Activated CD4-positive, alpha-beta memory T cell treated with anti-CD3 and anti-CD28 coated beads for 36 hours (primary cell): ENCODE measurements around the gene NIPAL4. TPM values are rescaled to one million over a fixed set of nuclear protein-coding genes. Genes with fewer than 3 reads are reported as not detected.
A peak's percentile ranks its signal among the peaks of the same experiment; 100 is the strongest.
"Not testable (repeated sequence)": the region's sequence is repeated elsewhere in the genome, so short reads cannot be mapped to it uniquely, and the experiment has no call there.

Experiments
- CTCF ChIA-PET: fragments of 350-600 bp; sonication (Branson Sonifier 250); formaldehyde crosslinking; loops from one replicate; lab custom pipeline; 2021; ENCODE audit warnings: antibody characterized with exemption, inconsistent platforms; lab: Charles Lee
- POLR2A ChIA-PET: fragments of 350-600 bp; sonication (Branson Sonifier 250); formaldehyde crosslinking; loops from one replicate; lab custom pipeline; 2021; ENCODE audit warnings: antibody characterized with exemption; lab: Charles Lee
- DNase-seq: peaks from one replicate; pipeline ENCODE4 v3.0.0-alpha.2; 2020
- H3K27ac Mint-ChIP-seq: one replicate; pipeline ENCODE4 v1.8.0; 2021; ENCODE audit warnings: mixed read lengths
- H3K27me3 Mint-ChIP-seq: one replicate; pipeline ENCODE4 v1.8.0; 2021; ENCODE audit warnings: mixed read lengths
- H3K36me3 Mint-ChIP-seq: one replicate; pipeline ENCODE4 v1.8.0; 2021; ENCODE audit warnings: mixed read lengths
- H3K4me1 Mint-ChIP-seq: one replicate; pipeline ENCODE4 v1.8.0; 2021; ENCODE audit warnings: low read depth, mixed read lengths
- H3K4me3 Mint-ChIP-seq: one replicate; pipeline ENCODE4 v1.8.0; 2021; ENCODE audit warnings: mild to moderate bottlenecking, mixed read lengths
- H3K9me3 Mint-ChIP-seq: one replicate; pipeline ENCODE4 v1.8.0; 2021; ENCODE audit warnings: mixed read lengths
- intact Hi-C: fragments of 100-400 bp; cut with micrococcal nuclease; formaldehyde crosslinking; loops from one replicate; pipeline ENCODE4 v1.15.1; 2023
- total RNA-seq, 2 experiments: library from RNA; stranded (reverse); gene quantifications; one replicate each; pipeline ENCODE4 v1.2.3, GENCODE V29; 2021

NIPAL4 gene
- total RNA-seq: 1 to 10 TPM; 2.5 to 2.9 TPM

- peaks cover 4% of the 10 kb centered on the region for H3K36me3 Mint-ChIP-seq
- H3K27ac Mint-ChIP-seq: no peak within 1 kb of the TSS
- CTCF ChIA-PET: interaction anchor here (0.6 to 3.6 kb wide), 7 partner anchors 10 to 284 kb away, joined by 3 to 14 read pairs (median 8); partner anchors contain the start of gene LSM11
Measured at GRCh38 chr5:157459715-157460599, at the start of gene NIPAL4. NIPAL4 (plus strand) TSS chr5:157460213; CDS start chr5:157460321, 108 bp downstream.

DNA sequence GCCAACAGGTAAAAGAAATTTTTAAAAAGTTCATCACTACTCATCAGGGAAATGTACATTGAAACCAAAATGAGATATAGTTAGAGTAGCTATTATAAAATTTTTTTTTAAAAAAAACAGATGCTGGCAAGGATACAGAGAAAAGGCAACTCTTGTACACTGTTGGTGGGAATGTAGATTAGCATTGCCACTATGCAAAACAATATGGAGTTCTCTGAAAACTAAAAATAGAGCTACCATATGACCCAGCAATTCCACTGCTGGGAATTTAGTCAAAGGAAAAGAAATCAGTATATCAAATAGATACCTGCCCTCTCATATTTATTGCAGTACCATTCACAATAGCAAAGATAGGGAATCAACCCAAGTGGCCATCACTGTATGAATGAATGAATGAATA, 44.2 kb upstream of the NIPAL4 start:
- DNase-seq: no peak
- no peaks in the 10 kb centered on the region for H3K27me3 Mint-ChIP-seq
- H3K27ac Mint-ChIP-seq: no peak overlapping the region
- no peaks in the 10 kb centered on the region for H3K4me1 Mint-ChIP-seq
- intact Hi-C loops: no loop called here
- H3K36me3 Mint-ChIP-seq: no peaks in the 10 kb centered on the region
- H3K9me3 Mint-ChIP-seq: peaks cover 16% of the 10 kb centered on the region
- POLR2A ChIA-PET: no interaction called here
- H3K4me3 Mint-ChIP-seq: no peak overlapping the region
- CTCF ChIA-PET: no interaction called here

More at GRCh38 chr5:157459715-157460599, at the start of gene NIPAL4:
- Mint-ChIP-seq H3K4me1 (peaks cover 26% of the 10 kb centered on the region), H3K4me3 (peak within 1 kb of the TSS; percentile 66), H3K27me3 (peaks cover 18% of the 10 kb centered on the region), H3K9me3 (no peaks in the 10 kb centered on the region)
- POLR2A ChIA-PET: interaction anchor here (0.6 to 1.5 kb wide), 2 partner anchors 66 to 343 kb away, joined by 3 read pairs; no protein-coding TSS in a partner anchor
- intact Hi-C loops: loop anchor here (10.0 kb wide), 1 partner anchor 535 kb away; no protein-coding TSS in a partner anchor
- DNase-seq: peak; percentile 67

DNA sequence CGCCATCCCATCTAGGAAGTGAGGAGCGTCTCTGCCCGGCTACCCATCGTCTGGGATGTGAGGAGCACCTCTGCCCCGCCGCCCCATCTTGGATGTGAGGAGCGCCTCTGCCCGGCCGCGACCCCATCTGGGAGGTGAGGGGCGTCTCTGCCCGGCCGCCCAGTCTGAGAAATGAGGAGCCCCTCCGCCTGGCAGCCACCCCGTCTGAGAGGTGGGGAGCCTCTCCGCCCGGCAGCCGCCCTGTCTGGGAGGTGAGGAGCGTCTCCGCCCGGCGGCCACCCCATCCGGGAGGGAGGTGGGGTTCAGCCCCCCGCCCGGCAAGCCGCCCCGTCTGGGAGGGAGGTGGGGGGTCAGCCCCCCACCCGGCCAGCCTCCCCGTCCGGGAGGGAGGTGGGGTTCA, 40.5 kb upstream of the NIPAL4 start:
- intact Hi-C loops, H3K27ac Mint-ChIP-seq, CTCF ChIA-PET, H3K27me3 Mint-ChIP-seq, H3K4me3 Mint-ChIP-seq, DNase-seq, H3K36me3 Mint-ChIP-seq, POLR2A ChIA-PET, H3K4me1 Mint-ChIP-seq: not testable (repeated sequence)
- peaks cover 12% of the 10 kb centered on the region for H3K9me3 Mint-ChIP-seq

- POLR2A ChIA-PET, H3K4me3 Mint-ChIP-seq, DNase-seq, H3K27me3 Mint-ChIP-seq, H3K4me1 Mint-ChIP-seq, H3K9me3 Mint-ChIP-seq, H3K27ac Mint-ChIP-seq, H3K36me3 Mint-ChIP-seq: not testable (repeated sequence)
- CTCF ChIA-PET: interaction anchor here (1.6 to 7.2 kb wide), 3 partner anchors 43 to 313 kb away, joined by 8 to 128 read pairs (median 43); partner anchors contain the start of gene LSM11
- intact Hi-C loops: loop anchor here (2.0 kb wide), 1 partner anchor 289 kb away; no protein-coding TSS in a partner anchor
Measured at GRCh38 chr5:157429920-157430319, 30.1 kb upstream of the NIPAL4 start.

DNA sequence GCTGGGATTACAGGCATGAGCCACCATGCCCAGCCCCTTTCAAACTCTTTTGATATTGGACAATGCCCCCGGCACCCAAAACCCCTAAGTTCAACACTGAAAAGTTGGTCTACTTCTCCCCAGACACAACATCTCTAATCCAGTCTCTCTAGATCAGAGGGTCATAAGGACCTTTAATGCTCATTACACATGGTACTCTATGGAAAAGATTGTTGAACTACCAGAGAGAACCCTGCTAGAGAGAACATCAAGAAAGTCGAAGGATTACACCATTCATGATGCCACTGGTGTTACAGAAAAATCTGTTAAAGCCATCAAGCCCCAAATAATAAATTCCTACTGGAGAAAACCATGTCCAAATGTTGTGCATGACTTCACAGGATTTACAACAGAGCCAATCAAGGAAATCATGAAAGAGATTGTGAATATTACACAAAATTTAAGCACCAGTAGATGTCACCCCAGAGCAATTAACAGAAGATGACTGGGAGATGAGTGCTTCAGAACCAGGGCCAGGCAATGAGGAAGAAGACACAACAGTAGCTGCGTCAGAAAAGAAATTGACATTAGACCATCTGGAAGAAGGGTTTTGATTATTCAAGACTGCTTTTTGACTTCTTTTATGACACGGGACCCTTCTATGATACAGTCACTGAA, 28.3 kb upstream of the NIPAL4 start:
- Mint-ChIP-seq H3K27me3 (peaks cover 1% of the 10 kb centered on the region), H3K36me3 (no peaks in the 10 kb centered on the region), H3K4me1 (peaks cover 8% of the 10 kb centered on the region), H3K4me3 (no peak overlapping the region), H3K27ac (no peak overlapping the region), H3K9me3 (peaks cover 4% of the 10 kb centered on the region)
- DNase-seq: peak; percentile 30
- intact Hi-C loops: loop anchor here (1.0 to 2.0 kb wide), 4 partner anchors 33 to 312 kb away; partner anchors contain the start of gene LSM11
- POLR2A ChIA-PET: no interaction called here
- CTCF ChIA-PET: interaction anchor here (0.6 to 7.2 kb wide), 26 partner anchors 9 to 314 kb away, joined by 3 to 128 read pairs (median 6); partner anchors contain the start of genes LSM11, NIPAL4 and THG1L

DNA sequence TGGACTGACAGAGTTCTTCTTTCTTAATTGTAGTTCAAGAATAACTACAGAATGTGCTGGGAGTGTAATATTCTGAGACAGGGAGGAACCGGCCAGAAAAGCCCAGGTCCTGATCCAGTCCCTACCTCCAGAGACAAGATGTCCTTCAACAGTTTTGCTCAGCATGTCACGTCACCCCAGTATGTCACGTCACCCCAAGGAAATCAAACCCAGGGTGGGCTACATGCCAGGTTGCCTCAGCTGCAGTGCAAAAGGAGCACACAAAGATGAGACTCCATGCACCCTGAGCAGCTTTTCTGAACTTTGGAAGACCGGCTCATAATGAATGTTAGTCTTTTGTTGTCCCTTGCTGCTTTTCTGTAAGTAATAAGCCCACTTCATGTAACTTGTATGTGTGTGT, 25.9 kb upstream of the NIPAL4 start:
- CTCF ChIA-PET: interaction anchor here (1.3 to 7.2 kb wide), 5 partner anchors 38 to 308 kb away, joined by 4 to 128 read pairs (median 21); partner anchors contain the start of gene LSM11
- intact Hi-C loops: no loop called here
- peaks cover 4% of the 10 kb centered on the region for H3K9me3 Mint-ChIP-seq
- H3K36me3 Mint-ChIP-seq: no peaks in the 10 kb centered on the region
- POLR2A ChIA-PET: interaction anchor here (0.7 kb wide), 1 partner anchor 175 kb away, joined by 3 read pairs; no protein-coding TSS in a partner anchor
- peaks cover 1% of the 10 kb centered on the region for H3K27me3 Mint-ChIP-seq
- peaks cover 8% of the 10 kb centered on the region for H3K4me1 Mint-ChIP-seq
- H3K4me3 Mint-ChIP-seq: no peak overlapping the region
- no peak overlapping the region for H3K27ac Mint-ChIP-seq
- DNase-seq: no peak

DNA sequence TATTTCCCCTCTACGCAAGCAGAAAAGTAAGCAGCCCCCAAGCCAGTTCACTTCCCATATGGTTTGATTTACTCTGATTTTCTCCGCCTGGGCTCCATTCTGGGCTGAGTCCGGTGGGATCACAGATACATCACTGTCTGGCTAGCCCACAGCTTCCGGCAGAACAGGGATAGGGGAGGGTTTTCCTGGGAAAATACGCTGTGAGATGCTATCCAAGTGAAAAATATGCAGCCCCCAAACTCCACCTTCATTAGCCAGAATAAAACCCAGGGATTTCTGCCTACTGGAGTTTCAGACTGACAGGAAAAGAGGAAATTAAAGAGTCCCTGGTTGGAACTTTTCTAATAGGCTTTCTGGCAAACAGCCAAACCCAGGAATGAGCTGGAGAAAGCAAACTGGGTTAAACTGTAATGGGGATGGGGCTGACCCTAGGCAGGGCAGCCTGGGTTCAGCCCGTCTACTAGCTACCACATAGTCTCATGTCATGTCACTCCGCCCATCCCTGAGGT, 16.9 kb upstream of the NIPAL4 start:
- H3K4me3 Mint-ChIP-seq: no peak overlapping the region
- intact Hi-C loops: no loop called here
- H3K36me3 Mint-ChIP-seq: no peaks in the 10 kb centered on the region
- H3K9me3 Mint-ChIP-seq: no peaks in the 10 kb centered on the region
- ChIA-PET POLR2A (no interaction called here), CTCF (interaction anchor here (1.2 kb wide), 1 partner anchor 11 kb away, joined by 3 read pairs; no protein-coding TSS in a partner anchor)
- no peak for DNase-seq
- H3K27me3 Mint-ChIP-seq: no peaks in the 10 kb centered on the region
- no peaks in the 10 kb centered on the region for H3K4me1 Mint-ChIP-seq
- no peak overlapping the region for H3K27ac Mint-ChIP-seq

DNA sequence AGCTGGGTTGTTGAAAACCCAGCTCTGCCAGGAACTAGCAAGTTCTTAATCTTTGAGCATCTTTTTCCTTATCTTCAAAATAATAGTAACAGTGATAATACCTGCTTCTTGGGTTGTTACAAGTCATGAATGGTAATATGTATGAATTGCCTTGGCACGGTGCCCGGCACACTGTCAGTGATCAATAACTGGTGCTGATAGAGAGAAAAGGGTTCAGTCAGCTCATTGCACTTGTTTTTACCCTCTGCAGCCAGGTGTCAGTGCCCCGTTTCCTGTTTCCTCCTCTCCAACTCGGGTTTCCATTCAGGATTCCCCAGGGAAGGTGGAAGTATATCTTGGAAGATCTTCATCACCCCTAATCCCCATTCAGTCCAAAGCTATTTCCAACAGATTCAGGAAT, 15.8 kb upstream of the NIPAL4 start:
- Mint-ChIP-seq H3K4me1 (no peaks in the 10 kb centered on the region), H3K27me3 (no peaks in the 10 kb centered on the region), H3K27ac (no peak overlapping the region), H3K9me3 (no peaks in the 10 kb centered on the region), H3K36me3 (no peaks in the 10 kb centered on the region), H3K4me3 (no peak overlapping the region)
- no peak for DNase-seq
- CTCF ChIA-PET: interaction anchor here (1.2 to 1.7 kb wide), 2 partner anchors 12 to 28 kb away, joined by 3 to 6 read pairs; no protein-coding TSS in a partner anchor
- intact Hi-C loops: no loop called here
- POLR2A ChIA-PET: no interaction called here

DNA sequence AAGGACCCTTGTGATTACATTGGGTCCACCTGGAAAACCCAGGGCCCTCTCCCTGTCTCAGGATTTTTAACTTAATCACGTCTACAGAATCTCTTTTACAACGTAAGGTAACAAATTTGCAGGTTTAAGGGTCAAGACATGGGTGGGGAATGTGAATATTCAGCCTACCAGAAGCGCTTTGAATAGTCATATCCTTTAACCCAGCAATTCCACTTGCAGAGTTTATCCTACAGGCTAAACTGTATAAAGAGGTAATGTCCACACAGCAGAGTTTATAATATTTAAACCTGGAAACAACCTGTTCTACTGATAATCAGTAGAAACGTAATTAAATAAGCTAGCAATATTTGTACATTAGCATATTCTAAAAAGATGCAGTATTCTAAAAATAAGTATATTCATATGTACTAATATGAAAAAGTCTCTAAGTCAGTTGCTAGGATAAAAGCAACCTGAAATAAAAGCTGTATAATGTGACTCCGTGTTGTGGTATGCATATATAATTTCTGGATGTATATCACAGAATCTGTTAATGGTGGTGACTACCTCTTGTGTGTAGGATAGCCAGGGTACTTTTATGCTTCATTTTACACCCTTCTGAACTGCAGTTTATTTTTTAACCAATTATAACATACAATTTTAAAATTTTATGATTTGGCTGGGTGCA, 14.1 kb upstream of the NIPAL4 start:
- Mint-ChIP-seq H3K4me3 (no peak overlapping the region), H3K4me1 (no peaks in the 10 kb centered on the region), H3K9me3 (no peaks in the 10 kb centered on the region), H3K36me3 (no peaks in the 10 kb centered on the region), H3K27ac (no peak overlapping the region), H3K27me3 (no peaks in the 10 kb centered on the region)
- intact Hi-C loops: no loop called here
- POLR2A ChIA-PET: no interaction called here
- no peak for DNase-seq
- CTCF ChIA-PET: interaction anchor here (1.1 to 1.4 kb wide), 2 partner anchors 19 to 297 kb away, joined by 3 to 4 read pairs; no protein-coding TSS in a partner anchor

- Mint-ChIP-seq H3K27me3 (no peaks in the 10 kb centered on the region), H3K9me3 (no peaks in the 10 kb centered on the region), H3K27ac (no peak overlapping the region), H3K36me3 (no peaks in the 10 kb centered on the region), H3K4me3 (no peak overlapping the region), H3K4me1 (no peaks in the 10 kb centered on the region)
- no peak for DNase-seq
- CTCF ChIA-PET: interaction anchor here (1.0 to 1.4 kb wide), 3 partner anchors 18 to 297 kb away, joined by 3 to 4 read pairs (median 3); no protein-coding TSS in a partner anchor
- POLR2A ChIA-PET: no interaction called here
- intact Hi-C loops: no loop called here
Measured at GRCh38 chr5:157446412-157446935, 13.5 kb upstream of the NIPAL4 start.

DNA sequence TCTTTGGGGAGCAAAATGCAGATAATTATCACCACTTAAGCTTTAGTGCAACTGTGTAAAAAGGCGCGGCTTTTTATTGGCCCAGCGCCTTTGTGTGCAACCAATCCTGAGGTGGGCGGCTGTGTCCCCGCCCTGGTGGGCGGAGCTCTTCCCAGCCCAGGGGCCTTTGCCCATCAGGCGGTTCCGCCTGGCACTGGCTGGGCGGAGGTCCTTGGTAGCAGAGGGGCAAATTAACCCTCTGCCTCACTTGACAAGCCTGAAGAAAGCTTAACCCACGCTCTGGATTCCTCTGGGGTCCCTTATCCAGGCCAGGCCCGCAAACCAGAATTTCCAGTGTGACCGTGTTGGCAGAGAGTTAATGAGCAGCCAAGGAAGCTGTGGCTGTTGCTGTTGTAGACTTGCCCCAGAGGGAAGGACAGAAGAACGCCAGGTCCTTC, 12.8 kb upstream of the NIPAL4 start:
- intact Hi-C loops: no loop called here
- DNase-seq: no peak
- ChIA-PET POLR2A (interaction anchor here (0.6 kb wide), 1 partner anchor 66 kb away, joined by 3 read pairs; no protein-coding TSS in a partner anchor), CTCF (interaction anchor here (0.6 to 1.0 kb wide), 3 partner anchors 25 to 296 kb away, joined by 3 to 4 read pairs (median 3); partner anchors contain the start of gene LSM11)
- Mint-ChIP-seq H3K27ac (no peak overlapping the region), H3K27me3 (no peaks in the 10 kb centered on the region), H3K36me3 (no peaks in the 10 kb centered on the region), H3K4me1 (no peaks in the 10 kb centered on the region), H3K4me3 (no peak overlapping the region), H3K9me3 (no peaks in the 10 kb centered on the region)
